Subcutaneous abdominal adipose tissue (tissue), 5 donors: ENCODE measurements around the gene ERMAP.
"Not testable (repeated sequence)": the region's sequence is repeated elsewhere in the genome, so short reads cannot be mapped to it uniquely, and the experiment has no call there.

Experiments used
- H3K27ac ChIP-seq: one replicate; pipeline ENCODE4 v1.7.0; 2013; ENCODE audit warnings: low read depth, mild to moderate bottlenecking, inconsistent platforms, low read length, moderate library complexity
- H3K27me3 ChIP-seq, 5 donors: one replicate each; pipeline ENCODE4 v1.7.0; 2013; ENCODE audit warnings: low read length in 5 of 5, inconsistent platforms in 1 of 5; ENCODE audit not compliant: control insufficient read depth in 5 of 5, insufficient read depth in 4 of 5
- H3K36me3 ChIP-seq, 5 donors: one replicate each; pipeline ENCODE4 v1.7.0; 2013; ENCODE audit warnings: low read length in 5 of 5; ENCODE audit not compliant: control insufficient read depth in 5 of 5, insufficient read depth in 5 of 5
- H3K4me1 ChIP-seq, 5 donors: one replicate each; pipeline ENCODE4 v1.7.0; 2013; ENCODE audit warnings: low read length in 5 of 5, mild to moderate bottlenecking in 3 of 5, moderate library complexity in 1 of 5; ENCODE audit not compliant: control insufficient read depth in 5 of 5, insufficient read depth in 5 of 5
- H3K4me3 ChIP-seq, 5 donors: one replicate each; pipeline ENCODE4 v1.7.0; 2013; ENCODE audit warnings: low read length in 5 of 5, low read depth in 1 of 5
- H3K9ac ChIP-seq, 5 donors: one replicate each; pipeline ENCODE4 v1.7.0; 2013; ENCODE audit warnings: low read length in 5 of 5, mild to moderate bottlenecking in 4 of 5, moderate library complexity in 3 of 5
- H3K9me3 ChIP-seq, 5 donors: one replicate each; pipeline ENCODE4 v1.7.0; 2013; ENCODE audit warnings: low read length in 5 of 5; ENCODE audit not compliant: control insufficient read depth in 5 of 5
- donor health status: healthy.
- donor health status: healthy.
- donor health status: healthy.
- donor health status: healthy.
- donor health status: healthy.

ERMAP gene

GRCh38 chr1:42860339-42861013 lies 43.6 kb downstream of the ERMAP start:
- peaks cover 0 to 7% (median 0%) of the 10 kb centered on the region in 5 donors for H3K4me1 ChIP-seq
- H3K27ac ChIP-seq: no peak overlapping the region
- H3K36me3 ChIP-seq: no peaks in the 10 kb centered on the region
- H3K4me3 ChIP-seq: no peak overlapping the region
- H3K27me3 ChIP-seq: peaks cover 0 to 6% (median 0%) of the 10 kb centered on the region in 5 donors
- H3K9me3 ChIP-seq: peaks cover 0 to 6% (median 0%) of the 10 kb centered on the region in 5 donors
- H3K9ac ChIP-seq: no peak overlapping the region

GRCh38 chr1:42861014-42861399 lies 44.1 kb downstream of the ERMAP start:
- Histone ChIP-seq H3K36me3 (no peaks in the 10 kb centered on the region), H3K4me1 (peaks cover 0 to 6% (median 0%) of the 10 kb centered on the region in 5 donors), H3K9me3 (peaks cover 0 to 6% (median 0%) of the 10 kb centered on the region in 5 donors), H3K27me3 (peaks cover 0 to 6% (median 0%) of the 10 kb centered on the region in 5 donors), H3K9ac (no peak overlapping the region), H3K4me3 (no peak overlapping the region), H3K27ac (no peak overlapping the region)

GRCh38 chr1:42866549-42866948 lies 49.6 kb downstream of the ERMAP start:
- Histone ChIP-seq H3K9ac (no peak overlapping the region), H3K27ac (no peak overlapping the region), H3K4me1 (no peaks in the 10 kb centered on the region), H3K27me3 (peaks cover 0 to 6% (median 0%) of the 10 kb centered on the region in 5 donors), H3K36me3 (no peaks in the 10 kb centered on the region), H3K9me3 (peaks cover 0 to 2% (median 0%) of the 10 kb centered on the region in 5 donors), H3K4me3 (no peak overlapping the region)

GRCh38 chr1:42868466-42868865 lies 51.5 kb downstream of the ERMAP start:
- H3K27me3 ChIP-seq, H3K4me3 ChIP-seq, H3K9me3 ChIP-seq, H3K4me1 ChIP-seq, H3K27ac ChIP-seq, H3K36me3 ChIP-seq, H3K9ac ChIP-seq: not testable (repeated sequence)

GRCh38 chr1:42869254-42869653 lies 52.3 kb downstream of the ERMAP start:
- not testable (repeated sequence) for H3K9ac ChIP-seq, H3K4me3 ChIP-seq, H3K27ac ChIP-seq, H3K27me3 ChIP-seq, H3K9me3 ChIP-seq, H3K36me3 ChIP-seq, H3K4me1 ChIP-seq

GRCh38 chr1:42869751-42870150 lies 52.8 kb downstream of the ERMAP start:
- H3K27ac ChIP-seq, H3K4me1 ChIP-seq, H3K27me3 ChIP-seq, H3K9ac ChIP-seq, H3K36me3 ChIP-seq, H3K4me3 ChIP-seq, H3K9me3 ChIP-seq: not testable (repeated sequence)

GRCh38 chr1:42873108-42873507 lies 56.2 kb downstream of the ERMAP start:
- H3K36me3 ChIP-seq, H3K4me3 ChIP-seq, H3K9ac ChIP-seq, H3K27ac ChIP-seq, H3K9me3 ChIP-seq, H3K27me3 ChIP-seq, H3K4me1 ChIP-seq: not testable (repeated sequence)

- peaks cover 0 to 2% (median 0%) of the 10 kb centered on the region in 5 donors for H3K27me3 ChIP-seq
Observed at GRCh38 chr1:42873670-42874069, 56.7 kb downstream of the ERMAP start.

GRCh38 chr1:42876009-42876408 lies 59.1 kb downstream of the ERMAP start:
- Histone ChIP-seq H3K9me3 (peaks cover 0 to 3% (median 0%) of the 10 kb centered on the region in 5 donors), H3K27me3 (peaks cover 0 to 8% (median 2%) of the 10 kb centered on the region in 5 donors), H3K36me3 (no peaks in the 10 kb centered on the region), H3K27ac (no peak overlapping the region), H3K4me3 (no peak overlapping the region), H3K4me1 (no peaks in the 10 kb centered on the region), H3K9ac (no peak overlapping the region)

More at GRCh38 chr1:42873670-42874069, 56.7 kb downstream of the ERMAP start:
- no peaks in the 10 kb centered on the region for H3K36me3 ChIP-seq
- H3K9me3 ChIP-seq: peaks cover 0 to 3% (median 0%) of the 10 kb centered on the region in 5 donors
- no peak overlapping the region for H3K4me3 ChIP-seq
- no peak overlapping the region for H3K27ac ChIP-seq
- H3K9ac ChIP-seq: no peak overlapping the region
- H3K4me1 ChIP-seq: no peaks in the 10 kb centered on the region

- Histone ChIP-seq H3K36me3 (no peaks in the 10 kb centered on the region), H3K4me3 (no peak overlapping the region), H3K9me3 (peaks cover 0 to 3% (median 0%) of the 10 kb centered on the region in 5 donors), H3K4me1 (no peaks in the 10 kb centered on the region), H3K27me3 (peaks cover 0 to 8% (median 2%) of the 10 kb centered on the region in 5 donors), H3K9ac (no peak overlapping the region), H3K27ac (no peak overlapping the region)
Observed at GRCh38 chr1:42877380-42877779, 60.5 kb downstream of the ERMAP start.
